Heart left ventricle (tissue), 16 donors: Measurements from ENCODE around the gene SULT1A4. TPM values are rescaled to one million over a fixed set of nuclear protein-coding genes. Genes with fewer than 3 reads are reported as not detected.
"Not testable (repeated sequence)": the region's sequence is repeated elsewhere in the genome, so short reads cannot be mapped to it uniquely, and the experiment has no call there.

Experiments
- ATAC-seq, 4 donors: fragments of 200-7000 bp; cut with Tn5 transposase; one replicate each; pipeline ENCODE4 v1.9.1; 2020 to 2022; ENCODE audit warnings: moderate library complexity in 4 of 4, mild to moderate bottlenecking in 3 of 4, moderate number of reproducible peaks in 1 of 4
- DNase-seq, 5 donors: peaks; one replicate each; pipeline ENCODE4 v3.0.0-alpha.2; 2020
- H3K27ac ChIP-seq, 12 donors: fragments of 200-600 bp; sonication (generic) in 4 of 12; one replicate each; pipeline versions ENCODE4 v1.5.0 to v1.8.0; 2016 to 2022; ENCODE audit warnings: mild to moderate bottlenecking in 2 of 12
- H3K27me3 ChIP-seq, 9 donors: fragments of 200-600 bp; sonication (generic) in 2 of 9; one replicate each; pipeline versions ENCODE4 v1.5.1 to v1.8.0; 2016 to 2022; ENCODE audit warnings: mild to moderate bottlenecking in 3 of 9
- H3K36me3 ChIP-seq, 9 donors: fragments of 200-600 bp; sonication (generic) in 2 of 9; one replicate each; pipeline versions ENCODE4 v1.5.0 to v1.8.0; 2018 to 2022; ENCODE audit warnings: mild to moderate bottlenecking in 2 of 9
- H3K4me1 ChIP-seq, 12 donors: fragments of 200-600 bp; sonication (generic) in 4 of 12; one replicate each; pipeline versions ENCODE4 v1.5.0 to v1.8.0; 2016 to 2022; ENCODE audit warnings: mild to moderate bottlenecking in 3 of 12
- H3K4me3 ChIP-seq, 12 donors: fragments of 200-600 bp; sonication (generic) in 4 of 12; one replicate each; pipeline versions ENCODE4 v1.5.0 to v1.8.0; 2017 to 2022; ENCODE audit warnings: mild to moderate bottlenecking in 9 of 12, moderate library complexity in 4 of 12
- H3K9me3 ChIP-seq, 12 donors: fragments of 200-600 bp; sonication (generic) in 4 of 12; one replicate each; pipeline versions ENCODE4 v1.5.0 to v1.8.0; 2016 to 2022; ENCODE audit warnings: mild to moderate bottlenecking in 1 of 12
- WGBS, 4 donors: extraction: QIAGEN DNeasy Blood & Tissue Kit in 2 of 4; methylation state at CpG; one replicate each; pipeline versions ENCODE4 v1.1.5 to v1.1.7; 2013 to 2018; 5-methylcytosine and 5-hydroxymethylcytosine counted together
- intact Hi-C, 10 donors: fragments of 100-400 bp; cut with DNase I; formaldehyde crosslinking; loops; one replicate each; pipeline versions ENCODE4 v1.11.1 to v1.14.2; 2022
- long read RNA-seq, 3 donors: library from polyadenylated mRNA; unstranded; transcript quantifications; one replicate each; pipeline ENCODE4 v2.0.0, GENCODE V29; 2020 to 2021
- polyA plus RNA-seq, 2 donors: library from polyadenylated mRNA; stranded (reverse); fragments of 200-250 nt; gene quantifications; one replicate each; pipeline ENCODE4 v1.2.3, GENCODE V29; 2013
- total RNA-seq, 9 donors: library from RNA; depleted of rRNA in 2 of 9; stranded (reverse); fragments of >200 nt in 2 of 9; fragmentation: NEBNext Ultra II Directional in 3 of 9; extraction: Animal tissue kit (Norgen Biotek cat#: 25700) in 3 of 9; gene quantifications; one replicate each; pipeline versions ENCODE4 v1.1.0 to v1.2.4, GENCODE V29; 2016 to 2023
- donor health status: ischemic (EF 13 %, LVEDD 7.1; RV severe dilation, severe dysfunction).
- donor health status: healthy with polysubstance abuse.
- donor health status: DM: no; HTN: yes; CAD: no.
- donor health status: DM: no; HTN: no; CAD: no.
- donor health status: ischemic (EF 25% LVEDD 6.9; RV normal size, moderate dysfunction).
- donor health status: ischemic (EF 25% LVEDD 5.7; RV mildly dilated, moderate dysfunction).
- donor health status: healthy.
- donor health status: DM: yes; HTN: yes; CAD: no.
- donor health status: ischemic (EF 35%, LVEDD 5.7; RV mildly dilated, moderate dysfunction).
- donor health status: nonischemic (EF 11% LVEDD 7.7; RV severe dilation, severe dysfunction).
- donor health status: DM: yes; HTN: yes; CAD: no.
- donor health status: PGD.
- donor health status: ischemic (EF 29% LVEDD 5.4; RV normal size, mild dysfunction).
- donor health status: nonischemic (EF 23%, LVEDD 6.1; RV moderate dilation, normal function).

SULT1A4 gene
- total RNA-seq = 10 to 100 TPM in 2 of 9 donors, 1 to 10 TPM in 7; 2.1 to 17.3 (median 6.5) TPM
- polyA plus RNA-seq = 10 to 100 TPM; 12.9 to 19.2 TPM
- long read RNA-seq, donor 1, partial matches to known transcripts = 3 of 5 reads
- long read RNA-seq, donor 1, other reads (novel, unspliced or antisense) = 0 of 5 reads
- long read RNA-seq, donor 2, partial matches to known transcripts = 0 of 4 reads
- long read RNA-seq, donor 2, other reads (novel, unspliced or antisense) = 2 of 4 reads
- long read RNA-seq, donor 3, partial matches to known transcripts = 0 of 1 reads
- long read RNA-seq, donor 3, other reads (novel, unspliced or antisense) = 0 of 1 reads

GRCh38 chr16:29459706-29460646, at the start of gene SULT1A4:
Gene SULT1A4 (plus strand): TSS chr16:29459913. CDS start chr16:29461386, 1,473 bp downstream.
- H3K27me3 ChIP-seq, H3K4me1 ChIP-seq, H3K9me3 ChIP-seq, H3K36me3 ChIP-seq, intact Hi-C loops, DNase-seq, H3K4me3 ChIP-seq, H3K27ac ChIP-seq: not testable (repeated sequence)
- ATAC-seq = peak; percentile 29 to 65 (median 48)
- WGBS, 4 donors = no CpG with 5 or more reads among the region's 13 CpGs

GRCh38 chr16:29423587-29423986, 36.1 kb upstream of the SULT1A4 start:
- H3K4me3 ChIP-seq, H3K4me1 ChIP-seq, ATAC-seq, H3K27me3 ChIP-seq, DNase-seq, H3K9me3 ChIP-seq, intact Hi-C loops, H3K27ac ChIP-seq: not testable (repeated sequence)
- 95 to 100% (median 98%) methylated on average over 2 of the region's 2 CpGs for WGBS, 4 donors
- peaks cover 0 to 21% (median 0%) of the 10 kb centered on the region in 9 donors for H3K36me3 ChIP-seq

GRCh38 chr16:29425390-29425789, 34.3 kb upstream of the SULT1A4 start:
- ATAC-seq, DNase-seq, H3K27ac ChIP-seq, intact Hi-C loops, H3K27me3 ChIP-seq, H3K4me1 ChIP-seq, H3K4me3 ChIP-seq, H3K9me3 ChIP-seq: not testable (repeated sequence)
- H3K36me3 ChIP-seq = peaks cover 0 to 21% (median 0%) of the 10 kb centered on the region in 9 donors
- 94 to 100% (median 99%) methylated on average over 3 of the region's 3 CpGs for WGBS, 4 donors

GRCh38 chr16:29453754-29454153, 6.0 kb upstream of the SULT1A4 start:
- intact Hi-C loops, H3K4me1 ChIP-seq, DNase-seq, H3K9me3 ChIP-seq, H3K4me3 ChIP-seq, H3K27ac ChIP-seq, H3K36me3 ChIP-seq, H3K27me3 ChIP-seq: not testable (repeated sequence)
- WGBS, 4 donors = no CpG with 5 or more reads among the region's 21 CpGs
- peak; percentile 8 to 17 (median 12) for ATAC-seq

GRCh38 chr16:29454269-29454668, 5.4 kb upstream of the SULT1A4 start, which contains the start of the genes BOLA2 and SLX1B:
Gene BOLA2 (minus strand): TSS chr16:29454351. CDS start chr16:29454253, 98 bp downstream.
Gene SLX1B (plus strand): TSS chr16:29454533.
- not testable (repeated sequence) for H3K27ac ChIP-seq
- no CpG with 5 or more reads among the region's 33 CpGs for WGBS, 4 donors

GRCh38 chr16:29454828-29455227, 4.9 kb upstream of the SULT1A4 start:
- H3K36me3 ChIP-seq, intact Hi-C loops, DNase-seq, H3K4me3 ChIP-seq, H3K27ac ChIP-seq, H3K27me3 ChIP-seq, H3K9me3 ChIP-seq, H3K4me1 ChIP-seq: not testable (repeated sequence)
- WGBS, 4 donors = no CpG with 5 or more reads among the region's 29 CpGs
- ATAC-seq = peak; percentile 60 to 84 (median 80)

More at GRCh38 chr16:29454269-29454668, 5.4 kb upstream of the SULT1A4 start, which contains the start of the genes BOLA2 and SLX1B:
- H3K36me3 ChIP-seq, H3K27me3 ChIP-seq, H3K9me3 ChIP-seq, H3K4me3 ChIP-seq, DNase-seq, intact Hi-C loops, H3K4me1 ChIP-seq: not testable (repeated sequence)
- ATAC-seq = peak; percentile 95 to 98 (median 96)

- H3K27me3 ChIP-seq, ATAC-seq, H3K36me3 ChIP-seq, H3K27ac ChIP-seq, intact Hi-C loops, H3K4me3 ChIP-seq, H3K9me3 ChIP-seq, H3K4me1 ChIP-seq: not testable (repeated sequence)
- WGBS, 4 donors = 95 to 99% methylated on average over 1 of the region's 2 CpGs; no CpG with 5 or more reads in 2 of the 4 donors
- peak in 1 of 5 donors; percentile 22 for DNase-seq
These were observed 2.1 kb upstream of the SULT1A4 start for GRCh38 chr16:29457660-29458059.

GRCh38 chr16:29460647-29461030, 926 bp downstream of the SULT1A4 start:
- WGBS, 4 donors = no CpG with 5 or more reads among the region's 9 CpGs

GRCh38 chr16:29465985-29466824, 6.5 kb downstream of the SULT1A4 start:
- H3K4me1 ChIP-seq, H3K4me3 ChIP-seq, H3K9me3 ChIP-seq, H3K36me3 ChIP-seq, intact Hi-C loops, DNase-seq, H3K27me3 ChIP-seq, H3K27ac ChIP-seq: not testable (repeated sequence)
- WGBS, 4 donors = 3% methylated on average over 6 of the region's 57 CpGs; no CpG with 5 or more reads in 3 of the 4 donors
- peak; percentile 30 to 67 (median 58) for ATAC-seq

More at GRCh38 chr16:29460647-29461030, 926 bp downstream of the SULT1A4 start:
- DNase-seq, H3K27ac ChIP-seq, intact Hi-C loops, H3K36me3 ChIP-seq, H3K27me3 ChIP-seq, H3K9me3 ChIP-seq, H3K4me3 ChIP-seq, H3K4me1 ChIP-seq: not testable (repeated sequence)
- peak in 1 of 4 donors; percentile 6 for ATAC-seq

GRCh38 chr16:29466904-29467303, 7.2 kb downstream of the SULT1A4 start:
- no CpG with 5 or more reads among the region's 33 CpGs for WGBS, 4 donors
- H3K4me3 ChIP-seq, H3K36me3 ChIP-seq, intact Hi-C loops, H3K27me3 ChIP-seq, DNase-seq, H3K9me3 ChIP-seq, H3K27ac ChIP-seq, H3K4me1 ChIP-seq: not testable (repeated sequence)
- peak in 3 of 4 donors; percentile 3 to 21 (median 5) for ATAC-seq
